Neutrophil (primary cell): ENCODE results near the gene RHBG.

ENCODE experiments used
- H3K27ac ChIP-seq: fragments of 200-600 bp; sonication (generic); 2 replicates; pipeline ENCODE4 v1.5.1; 2016; ENCODE audit warnings: mild to moderate bottlenecking, moderate library complexity
- H3K27me3 ChIP-seq: fragments of 200-600 bp; sonication (generic); 2 replicates; pipeline ENCODE4 v1.6.0; 2016; ENCODE audit warnings: mild to moderate bottlenecking
- H3K36me3 ChIP-seq: fragments of 200-600 bp; sonication (generic); 2 replicates; pipeline ENCODE4 v1.5.1; 2017
- H3K4me1 ChIP-seq, 2 experiments: fragments of 200-600 bp in 1 of 2; sonication (generic) in 1 of 2; 1 replicate in 1 of 2; 2 replicates in 1 of 2; pipeline versions ENCODE4 v1.5.1 to v1.6.1; 2013 to 2016; ENCODE audit warnings: low read depth in 1 of 2, low read length in 1 of 2, mild to moderate bottlenecking in 1 of 2, moderate library complexity in 1 of 2; ENCODE audit not compliant: control insufficient read depth in 1 of 2, insufficient read depth in 1 of 2
- H3K4me3 ChIP-seq, 2 experiments: fragments of 200-600 bp in 1 of 2; sonication (generic) in 1 of 2; 1 replicate in 1 of 2; 2 replicates in 1 of 2; pipeline ENCODE4 v1.5.1; 2013 to 2016; ENCODE audit warnings: low read depth in 1 of 2, low read length in 1 of 2, mild to moderate bottlenecking in 1 of 2, moderate library complexity in 1 of 2
- H3K9me3 ChIP-seq: fragments of 200-600 bp; sonication (generic); 2 replicates; pipeline ENCODE4 v1.5.1; 2016
- TF ChIP-seq, protein P1 (sequence below): fragments of 200-600 bp; sonication (generic); IDR thresholded peaks from 2 replicates; pipeline ENCODE4 v1.5.1; 2016; ENCODE audit warnings: antibody characterized with exemption

Gene RHBG

DNA sequence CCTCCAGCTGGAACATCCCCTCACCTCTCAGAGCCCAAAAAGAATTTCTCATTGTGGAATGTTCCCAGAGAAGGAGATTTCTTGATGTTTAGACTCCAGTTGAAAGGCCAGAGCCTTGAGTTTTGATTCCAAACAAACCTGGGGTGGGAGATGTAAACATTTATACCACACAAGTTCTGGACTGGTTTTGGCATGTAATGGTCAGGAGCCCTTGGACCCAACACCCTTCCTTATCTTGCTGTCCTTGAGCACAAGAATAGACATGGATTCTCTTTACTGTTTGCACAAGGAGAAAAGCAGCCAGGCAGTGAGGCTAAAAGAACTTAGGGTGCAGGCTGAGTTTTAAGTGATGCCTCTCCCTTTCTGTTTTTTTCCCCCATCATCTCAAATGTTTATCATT is 4.5 kb downstream of the RHBG start:
- peaks cover 6 to 7% of the 10 kb centered on the region in 2 experiments for H3K4me1 ChIP-seq
- TF ChIP-seq, protein P1, sequence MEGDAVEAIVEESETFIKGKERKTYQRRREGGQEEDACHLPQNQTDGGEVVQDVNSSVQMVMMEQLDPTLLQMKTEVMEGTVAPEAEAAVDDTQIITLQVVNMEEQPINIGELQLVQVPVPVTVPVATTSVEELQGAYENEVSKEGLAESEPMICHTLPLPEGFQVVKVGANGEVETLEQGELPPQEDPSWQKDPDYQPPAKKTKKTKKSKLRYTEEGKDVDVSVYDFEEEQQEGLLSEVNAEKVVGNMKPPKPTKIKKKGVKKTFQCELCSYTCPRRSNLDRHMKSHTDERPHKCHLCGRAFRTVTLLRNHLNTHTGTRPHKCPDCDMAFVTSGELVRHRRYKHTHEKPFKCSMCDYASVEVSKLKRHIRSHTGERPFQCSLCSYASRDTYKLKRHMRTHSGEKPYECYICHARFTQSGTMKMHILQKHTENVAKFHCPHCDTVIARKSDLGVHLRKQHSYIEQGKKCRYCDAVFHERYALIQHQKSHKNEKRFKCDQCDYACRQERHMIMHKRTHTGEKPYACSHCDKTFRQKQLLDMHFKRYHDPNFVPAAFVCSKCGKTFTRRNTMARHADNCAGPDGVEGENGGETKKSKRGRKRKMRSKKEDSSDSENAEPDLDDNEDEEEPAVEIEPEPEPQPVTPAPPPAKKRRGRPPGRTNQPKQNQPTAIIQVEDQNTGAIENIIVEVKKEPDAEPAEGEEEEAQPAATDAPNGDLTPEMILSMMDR, result no peak

DNA sequence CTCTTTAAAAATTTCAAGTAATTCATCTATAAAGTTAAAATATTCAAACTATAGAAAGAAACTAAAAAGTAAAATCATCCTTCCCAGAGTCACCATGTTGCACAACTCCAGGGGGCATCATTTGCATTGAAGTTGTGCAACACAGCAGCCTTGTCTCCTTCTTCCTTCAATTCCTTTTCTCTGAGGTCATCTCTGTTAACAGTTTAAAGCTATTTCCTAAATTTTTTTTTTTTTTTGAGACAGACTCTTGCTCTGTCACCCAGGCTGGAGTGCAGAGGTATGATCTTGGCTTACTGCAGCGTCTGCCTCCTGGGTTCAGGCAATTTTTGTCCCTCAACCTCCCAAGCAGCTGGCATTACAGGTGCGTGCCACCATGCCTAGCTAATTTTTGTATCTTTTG is 7.1 kb downstream of the RHBG start:
- H3K27ac ChIP-seq, result no peak overlapping the region
- no peak overlapping the region for H3K4me3 ChIP-seq
- TF ChIP-seq, protein P1, result no peak
- peaks cover 49% of the 10 kb centered on the region for H3K27me3 ChIP-seq
- H3K36me3 ChIP-seq, result no peaks in the 10 kb centered on the region
- no peaks in the 10 kb centered on the region for H3K4me1 ChIP-seq
- no peaks in the 10 kb centered on the region for H3K9me3 ChIP-seq

More for the DNA sequence above, 4.5 kb downstream of the RHBG start:
- H3K27me3 ChIP-seq, result peaks cover 71% of the 10 kb centered on the region
- H3K27ac ChIP-seq, result no peak overlapping the region
- no peaks in the 10 kb centered on the region for H3K9me3 ChIP-seq
- H3K4me3 ChIP-seq, result no peak overlapping the region
- H3K36me3 ChIP-seq, result no peaks in the 10 kb centered on the region

- peaks cover 45% of the 10 kb centered on the region for H3K27me3 ChIP-seq
- TF ChIP-seq, protein P1, result no peak
- no peak overlapping the region for H3K4me3 ChIP-seq
- H3K36me3 ChIP-seq, result no peaks in the 10 kb centered on the region
- H3K27ac ChIP-seq, result no peak overlapping the region
- no peaks in the 10 kb centered on the region for H3K4me1 ChIP-seq
- H3K9me3 ChIP-seq, result no peaks in the 10 kb centered on the region
These were observed 8.2 kb downstream of the RHBG start for GRCh38 chr1:156376958-156377919.

DNA sequence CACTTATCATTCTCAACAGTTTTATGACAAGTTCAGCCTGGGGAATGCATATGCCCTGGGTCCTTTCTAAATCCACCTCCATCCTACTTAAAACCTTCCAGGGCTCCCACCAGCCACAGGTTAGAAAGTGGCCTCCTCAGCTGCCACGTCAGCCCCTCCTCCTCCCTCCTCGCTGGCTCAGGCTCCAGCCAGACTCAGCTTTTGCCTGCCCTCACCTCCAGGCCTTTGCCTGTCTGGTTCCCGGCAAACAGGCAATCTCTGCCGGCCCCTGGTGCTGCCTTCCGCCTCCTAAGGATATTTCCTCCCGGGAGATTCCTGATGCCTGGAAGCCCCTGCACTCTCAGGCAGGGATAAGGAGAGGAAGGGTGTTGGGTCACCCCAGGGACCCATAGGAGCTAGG is 9.5 kb downstream of the RHBG start:
- Histone ChIP-seq H3K9me3 (no peaks in the 10 kb centered on the region), H3K27me3 (peaks cover 38% of the 10 kb centered on the region), H3K27ac (no peak overlapping the region), H3K4me1 (no peaks in the 10 kb centered on the region), H3K4me3 (no peak overlapping the region), H3K36me3 (no peaks in the 10 kb centered on the region)
- TF ChIP-seq, protein P1, result no peak

DNA sequence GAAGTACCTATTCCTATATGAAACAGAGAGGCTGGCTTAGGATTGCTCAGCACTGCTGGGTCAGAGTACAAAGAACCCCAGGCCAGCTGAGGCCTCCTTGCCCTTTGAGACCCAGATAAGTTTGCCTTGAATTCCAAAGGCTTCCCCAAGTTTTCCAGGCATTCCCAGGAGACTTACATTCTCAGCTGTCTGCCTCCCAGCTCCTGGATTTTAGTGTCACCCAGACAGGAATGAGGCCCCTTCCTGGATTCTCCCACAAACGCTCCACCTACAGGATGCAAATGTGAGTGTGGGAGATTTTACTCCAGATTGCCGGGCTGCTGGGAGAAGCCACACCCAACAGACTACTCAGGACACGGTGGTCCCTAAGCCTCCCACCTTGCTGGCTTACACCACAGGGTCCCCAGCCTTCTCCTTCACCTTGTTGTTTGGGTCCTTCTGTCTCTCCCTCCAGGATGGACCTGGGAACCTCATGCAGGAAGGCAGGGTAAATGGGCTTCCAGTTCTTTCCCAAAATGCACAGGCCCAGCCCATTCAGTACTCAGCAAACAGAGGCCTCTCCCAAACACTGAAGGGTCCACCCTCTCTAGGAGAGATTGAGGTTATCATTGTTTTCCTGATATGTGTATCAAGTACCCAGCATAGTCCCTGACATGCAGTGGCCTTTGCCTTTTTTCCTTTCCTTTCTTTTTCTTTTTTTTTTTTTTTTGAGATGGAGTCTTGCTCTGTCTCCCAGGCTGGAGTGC is 10.6 kb downstream of the RHBG start:
- H3K27me3 ChIP-seq, result peaks cover 35% of the 10 kb centered on the region
- H3K9me3 ChIP-seq, result no peaks in the 10 kb centered on the region
- H3K4me1 ChIP-seq, result no peaks in the 10 kb centered on the region
- H3K27ac ChIP-seq, result no peak overlapping the region
- TF ChIP-seq, protein P1, result no peak
- no peak overlapping the region for H3K4me3 ChIP-seq
- H3K36me3 ChIP-seq, result no peaks in the 10 kb centered on the region
